ENCODE measurements around the gene DGKQ.

DNA sequence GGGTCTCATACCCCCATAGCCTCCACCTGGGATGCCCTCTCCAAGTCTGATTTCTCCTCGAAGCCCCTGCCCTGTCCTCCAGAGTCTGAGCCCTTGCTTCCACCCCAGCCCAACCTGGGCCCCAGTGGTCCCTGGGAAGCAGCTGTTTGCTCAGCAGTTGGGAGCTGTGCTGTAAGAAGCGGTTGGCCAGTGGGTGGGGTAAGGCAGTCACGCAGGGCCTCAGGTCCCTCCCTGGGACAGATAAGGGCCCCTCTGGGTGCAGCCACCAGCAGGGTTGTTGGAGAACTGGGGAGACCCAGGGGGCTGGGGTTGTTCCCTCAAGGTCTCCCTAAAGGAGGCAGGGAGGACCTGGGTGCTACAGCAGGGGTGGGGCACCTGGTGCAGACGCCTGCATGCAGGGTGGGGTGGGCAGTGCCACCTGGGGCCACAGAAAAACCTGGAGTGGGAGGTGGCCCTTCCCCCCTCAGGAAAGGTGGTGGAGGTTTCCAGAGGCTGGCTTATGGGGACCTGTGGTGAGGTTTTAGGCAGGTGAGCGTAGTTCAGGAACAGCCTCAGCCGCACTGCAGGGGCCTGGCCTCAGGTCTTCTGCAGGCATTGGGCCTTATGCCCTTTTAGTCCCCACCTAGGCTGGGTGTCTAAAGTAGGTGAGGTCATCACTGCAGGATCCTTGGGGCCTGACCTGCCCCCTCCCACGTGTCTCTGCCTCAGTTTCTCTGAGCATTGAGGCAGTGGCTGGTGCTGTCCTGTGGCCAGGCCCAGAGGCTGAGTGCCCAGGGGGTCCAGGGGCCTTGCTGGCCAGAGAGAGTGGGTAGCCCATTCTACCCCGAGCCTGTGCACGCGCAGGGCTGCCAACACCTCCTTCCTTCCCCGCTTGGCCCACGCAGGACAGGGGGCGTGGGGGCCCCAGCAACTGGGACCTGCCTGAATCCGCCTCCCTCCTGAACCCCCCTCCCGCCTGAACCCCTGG is 22.9 kb upstream of the DGKQ start:
- TF ChIP-seq SNAI2 (CRISPR knock-in tag; IDR thresholded peaks at IDR 0.05) (no peak), RARB (CRISPR knock-in tag; IDR thresholded peaks at IDR 0.05) (no peak), ARNTL (CRISPR knock-in tag; IDR thresholded peaks at IDR 0.05; ENCODE audit: borderline replicate concordance, low read depth) (no peak)
- TF ChIP-seq, protein P1, sequence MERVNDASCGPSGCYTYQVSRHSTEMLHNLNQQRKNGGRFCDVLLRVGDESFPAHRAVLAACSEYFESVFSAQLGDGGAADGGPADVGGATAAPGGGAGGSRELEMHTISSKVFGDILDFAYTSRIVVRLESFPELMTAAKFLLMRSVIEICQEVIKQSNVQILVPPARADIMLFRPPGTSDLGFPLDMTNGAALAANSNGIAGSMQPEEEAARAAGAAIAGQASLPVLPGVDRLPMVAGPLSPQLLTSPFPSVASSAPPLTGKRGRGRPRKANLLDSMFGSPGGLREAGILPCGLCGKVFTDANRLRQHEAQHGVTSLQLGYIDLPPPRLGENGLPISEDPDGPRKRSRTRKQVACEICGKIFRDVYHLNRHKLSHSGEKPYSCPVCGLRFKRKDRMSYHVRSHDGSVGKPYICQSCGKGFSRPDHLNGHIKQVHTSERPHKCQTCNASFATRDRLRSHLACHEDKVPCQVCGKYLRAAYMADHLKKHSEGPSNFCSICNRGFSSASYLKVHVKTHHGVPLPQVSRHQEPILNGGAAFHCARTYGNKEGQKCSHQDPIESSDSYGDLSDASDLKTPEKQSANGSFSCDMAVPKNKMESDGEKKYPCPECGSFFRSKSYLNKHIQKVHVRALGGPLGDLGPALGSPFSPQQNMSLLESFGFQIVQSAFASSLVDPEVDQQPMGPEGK (CRISPR knock-in tag; IDR thresholded peaks at IDR 0.05; ENCODE audit: borderline replicate concordance): no peak
